Activated CD4-positive, alpha-beta T cell treated with anti-CD3 and anti-CD28 coated beads, Interleukin-2, amount 50 U/mL, for 4 hours (primary cell): ENCODE measurements around the gene NBAS.
"Not testable (repeated sequence)": the region's sequence is repeated elsewhere in the genome, so short reads cannot be mapped to it uniquely, and the experiment has no call there.

ENCODE experiments used
- DNase-seq, 2 experiments: peaks; one replicate each; pipeline ENCODE4 v3.0.0-alpha.2; 2020

The NBAS gene

DNA sequence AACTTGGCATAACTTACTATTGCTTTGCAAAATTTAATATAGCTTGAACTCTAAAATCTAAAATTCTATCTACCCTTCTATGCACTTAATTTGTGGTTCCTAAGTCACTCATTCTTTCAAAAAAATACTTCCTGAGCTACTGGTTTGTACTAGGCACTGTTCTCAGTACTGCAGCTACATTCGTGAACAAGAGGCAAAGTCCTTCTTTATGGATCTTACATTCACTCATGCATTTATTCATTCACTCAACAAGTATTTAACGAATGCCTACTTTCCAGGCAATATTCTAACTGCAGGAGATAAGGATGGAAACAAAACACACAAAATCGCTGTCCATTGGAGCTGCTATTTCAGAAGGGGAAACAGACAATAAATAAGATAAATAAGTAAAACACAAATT is 104.8 kb downstream of the NBAS start:
- DNase-seq = no peak

DNA sequence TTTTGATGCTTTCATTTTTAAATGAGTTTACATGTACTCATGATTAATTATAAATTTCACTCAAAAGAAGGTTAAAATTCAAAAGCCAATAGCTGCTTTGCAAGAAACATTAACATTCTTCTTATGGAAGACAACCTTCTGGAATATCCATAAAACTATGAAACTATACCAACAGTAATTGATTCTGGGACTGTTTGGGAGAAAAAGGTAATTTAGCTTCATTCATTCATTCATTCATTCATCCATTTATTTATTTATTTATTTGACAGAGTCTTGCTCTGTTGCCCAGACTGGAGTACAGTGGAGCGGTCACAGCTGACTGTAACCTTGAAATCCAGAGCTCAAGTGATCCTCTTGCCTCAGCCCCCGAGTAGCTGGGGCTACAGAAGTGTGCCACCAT is 110.3 kb downstream of the NBAS start:
- no peak for DNase-seq

DNA sequence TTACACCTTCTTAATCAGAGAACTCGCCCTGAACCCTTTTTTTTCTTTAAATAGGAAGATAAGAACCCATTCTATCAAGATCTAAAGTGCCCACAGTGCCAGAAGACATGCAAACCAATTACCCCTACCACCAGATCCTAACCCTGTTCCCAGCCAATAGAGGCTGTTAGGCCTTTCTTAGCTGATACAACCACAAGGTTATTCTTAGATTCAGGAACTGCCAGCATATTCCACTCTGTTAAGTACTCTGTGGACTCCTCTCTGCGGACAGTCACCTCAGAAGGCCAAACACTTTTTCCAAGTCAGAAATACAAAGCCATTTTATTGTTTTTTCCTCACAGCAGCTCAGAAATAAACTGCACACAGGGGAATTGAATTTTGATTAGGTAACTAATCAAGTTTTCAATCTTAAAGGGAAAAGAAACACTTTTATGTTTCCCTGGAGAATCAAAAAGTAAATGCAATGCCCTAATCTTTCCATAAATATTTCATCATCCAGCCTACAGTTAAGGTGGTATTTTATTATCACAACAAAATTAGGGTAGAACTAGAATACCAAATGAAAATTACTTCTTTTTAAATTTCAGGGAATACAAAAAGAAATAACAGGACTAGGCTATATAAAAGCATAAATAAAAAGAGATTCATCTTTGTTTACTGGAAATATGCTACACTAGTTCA is 111.4 kb downstream of the NBAS start:
- no peak for DNase-seq

DNA sequence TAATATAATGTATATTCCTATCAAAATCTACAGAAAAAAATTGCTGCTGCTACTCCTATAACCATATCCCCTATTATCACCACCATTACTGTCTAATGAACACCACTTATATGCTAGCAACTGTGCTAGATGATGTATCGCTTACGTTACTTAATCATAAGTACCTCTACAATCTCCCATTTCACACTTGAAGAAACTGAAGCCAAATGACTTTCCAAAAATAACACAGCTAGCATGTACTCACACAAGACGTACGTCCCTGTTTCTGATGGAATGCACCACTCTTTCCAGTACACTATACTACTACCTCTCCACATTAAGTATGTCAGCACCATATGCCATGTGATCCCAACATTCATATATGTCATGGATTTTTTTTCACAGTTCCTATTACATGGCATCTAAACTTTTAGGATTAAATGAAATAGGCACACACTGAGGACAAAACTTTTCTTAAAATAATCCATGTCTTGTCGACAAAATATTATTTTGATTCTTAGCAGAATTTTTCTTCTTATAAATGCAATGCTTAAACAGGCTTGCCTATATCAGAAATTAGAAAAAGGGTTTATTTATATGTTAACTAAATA is 112.8 kb downstream of the NBAS start:
- DNase-seq = no peak

DNA sequence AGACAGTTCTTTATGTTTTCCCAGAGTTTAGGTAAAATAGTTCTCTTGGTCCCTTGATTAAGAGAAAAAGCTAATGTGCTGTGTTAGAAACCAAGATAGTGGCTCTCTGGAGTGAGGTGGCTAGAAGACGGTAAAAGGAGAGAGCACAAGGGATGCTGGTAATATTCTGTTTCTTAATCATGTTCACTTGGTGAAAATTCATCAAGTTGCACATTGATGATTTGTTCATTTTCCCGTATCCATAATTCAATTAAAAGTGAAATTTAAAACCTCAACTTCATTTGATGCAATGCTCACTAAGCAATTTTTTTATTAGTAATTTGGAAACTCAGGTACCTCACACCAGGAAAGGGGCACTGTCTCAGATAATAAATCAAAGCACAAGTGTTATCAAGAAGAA is 113.8 kb downstream of the NBAS start:
- DNase-seq = no peak

DNA sequence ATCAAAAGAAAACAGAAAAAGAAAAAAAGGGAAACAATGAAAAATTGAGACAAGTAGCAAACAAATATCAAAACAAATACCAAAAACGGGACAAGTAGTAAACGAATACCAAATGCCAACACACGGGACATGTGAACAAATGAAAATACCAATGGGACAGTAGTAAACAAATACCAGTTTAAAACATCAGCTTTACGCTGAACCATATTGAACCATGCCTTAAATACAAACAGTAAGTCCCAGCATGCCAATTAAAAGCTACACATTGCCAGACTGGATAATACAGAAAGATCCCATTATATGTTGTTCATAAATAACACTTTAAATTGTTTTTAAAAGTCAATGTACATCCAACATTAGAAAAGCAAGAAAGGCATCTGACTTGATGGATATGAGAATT is 114.2 kb downstream of the NBAS start:
- DNase-seq = no peak

DNA sequence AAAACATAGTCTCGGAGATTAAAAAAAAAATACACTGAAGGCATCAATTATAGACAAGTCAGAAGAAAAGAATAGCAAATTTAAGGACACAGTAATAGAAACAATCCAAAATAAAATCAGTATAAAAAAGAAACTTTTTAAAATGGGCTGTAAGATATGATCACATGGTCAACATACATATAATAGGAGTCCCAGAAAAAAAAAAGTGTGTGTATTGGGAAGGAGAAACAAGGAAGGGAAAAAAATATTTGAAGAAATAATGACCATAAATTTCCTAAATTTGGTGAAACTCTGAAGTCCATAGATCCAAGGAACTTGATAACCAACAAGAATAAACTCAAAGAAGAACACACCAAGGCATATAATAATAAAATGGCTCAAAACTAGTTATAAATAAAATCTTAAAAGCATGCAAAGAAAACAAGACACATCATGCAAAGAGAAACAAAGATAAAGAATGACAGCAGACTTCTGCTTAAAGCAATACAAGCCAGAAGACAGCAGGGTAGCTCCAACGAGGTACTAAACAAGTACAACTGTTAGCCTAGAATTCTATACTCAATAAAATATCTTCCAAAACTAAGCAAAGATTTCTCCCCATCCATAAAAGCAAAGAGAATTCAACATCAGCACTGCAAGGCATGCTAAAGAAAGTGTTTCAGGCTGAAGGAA is 115.1 kb downstream of the NBAS start:
- DNase-seq = no peak

DNA sequence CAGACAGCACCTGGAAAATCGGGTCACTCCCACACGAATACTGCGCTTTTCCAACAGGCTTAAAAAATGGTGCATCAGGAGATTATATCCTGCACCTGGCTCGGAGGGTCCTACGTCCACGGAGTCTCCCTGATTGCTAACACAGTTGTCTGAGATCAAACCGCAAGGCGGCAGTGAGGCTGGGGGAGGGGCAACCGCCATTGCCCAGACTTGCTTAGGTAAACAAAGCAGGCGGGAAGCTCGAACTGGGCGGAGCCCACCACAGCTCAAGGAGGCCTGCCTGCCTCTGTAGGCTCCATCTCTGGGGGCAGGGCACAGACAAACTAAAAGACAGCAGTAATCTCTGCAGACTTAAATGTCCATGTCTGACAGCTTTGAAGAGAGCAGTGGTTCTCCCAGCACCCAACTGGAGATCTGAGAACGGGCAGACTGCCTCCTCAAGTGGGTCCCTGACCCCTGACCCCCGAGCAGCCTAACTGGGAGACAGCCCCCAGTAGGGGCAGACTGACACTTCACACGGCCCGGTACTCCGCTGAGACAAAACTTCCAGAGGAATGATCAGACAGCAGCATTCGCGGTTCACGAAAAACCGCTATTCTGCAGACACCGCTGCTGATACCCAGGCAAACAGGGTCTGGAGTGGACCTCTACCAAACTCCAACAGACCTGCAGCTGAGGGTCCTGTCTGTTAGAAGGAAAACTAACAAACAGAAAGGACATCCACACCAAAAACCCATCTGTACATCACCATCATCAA is 121.2 kb downstream of the NBAS start:
- not testable (repeated sequence) for DNase-seq

DNA sequence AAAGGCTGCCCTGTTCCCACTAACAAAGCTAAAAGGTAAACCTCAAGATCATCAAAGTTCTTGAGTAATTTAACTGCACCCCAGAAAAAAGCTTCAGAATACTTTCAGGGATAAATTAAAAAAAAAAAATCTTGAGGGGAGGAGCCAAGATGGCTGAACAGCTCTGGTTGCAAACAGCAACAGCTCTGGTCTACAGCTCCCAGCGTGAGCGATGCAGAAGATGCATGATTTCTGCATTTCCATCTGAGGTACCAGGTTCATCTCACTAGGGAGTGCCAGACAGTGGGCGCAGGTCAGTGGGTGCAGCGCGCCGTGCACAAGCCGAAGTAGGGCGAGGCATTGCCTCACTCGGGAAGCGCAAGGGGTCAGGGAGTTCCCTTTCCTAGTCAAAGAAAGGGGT is 121.8 kb downstream of the NBAS start:
- not testable (repeated sequence) for DNase-seq

DNA sequence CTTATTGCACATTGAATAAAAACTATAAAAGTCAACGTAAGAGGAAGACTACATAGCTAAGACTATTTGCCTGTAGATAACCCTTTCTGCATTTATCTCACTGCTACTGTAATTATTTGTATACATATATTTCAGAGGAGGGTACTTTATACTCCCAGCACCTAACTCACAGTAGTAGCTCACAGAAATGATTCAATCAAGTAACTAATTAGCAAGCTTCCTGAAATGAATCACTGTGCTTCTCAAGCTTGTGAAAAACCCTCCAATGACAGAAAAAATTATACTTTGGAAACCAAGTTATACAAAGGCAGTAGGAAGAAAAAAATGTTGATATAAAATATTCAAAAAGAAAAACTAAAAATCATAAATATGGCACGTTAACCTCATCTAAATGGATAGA is 124.9 kb downstream of the NBAS start:
- DNase-seq = no peak

DNA sequence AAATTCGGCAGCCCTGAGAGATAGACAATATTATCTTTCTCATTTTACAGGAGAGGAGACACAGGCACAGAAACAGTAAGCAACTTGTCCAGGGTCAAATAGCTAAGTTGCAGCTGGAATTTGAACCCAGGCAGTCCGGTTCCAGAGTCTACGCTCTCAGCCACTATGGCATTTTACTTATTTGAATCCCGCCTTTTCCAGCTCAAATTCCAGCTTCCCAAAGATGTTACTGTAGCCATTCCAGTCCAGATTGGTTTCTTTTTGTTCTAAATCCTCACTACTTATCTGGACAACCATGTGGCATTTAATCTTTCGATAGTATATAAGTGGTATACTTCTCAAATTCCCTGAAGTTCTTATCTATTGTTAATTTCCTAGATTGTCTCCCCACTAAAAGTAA is 125.7 kb downstream of the NBAS start:
- no peak for DNase-seq

DNA sequence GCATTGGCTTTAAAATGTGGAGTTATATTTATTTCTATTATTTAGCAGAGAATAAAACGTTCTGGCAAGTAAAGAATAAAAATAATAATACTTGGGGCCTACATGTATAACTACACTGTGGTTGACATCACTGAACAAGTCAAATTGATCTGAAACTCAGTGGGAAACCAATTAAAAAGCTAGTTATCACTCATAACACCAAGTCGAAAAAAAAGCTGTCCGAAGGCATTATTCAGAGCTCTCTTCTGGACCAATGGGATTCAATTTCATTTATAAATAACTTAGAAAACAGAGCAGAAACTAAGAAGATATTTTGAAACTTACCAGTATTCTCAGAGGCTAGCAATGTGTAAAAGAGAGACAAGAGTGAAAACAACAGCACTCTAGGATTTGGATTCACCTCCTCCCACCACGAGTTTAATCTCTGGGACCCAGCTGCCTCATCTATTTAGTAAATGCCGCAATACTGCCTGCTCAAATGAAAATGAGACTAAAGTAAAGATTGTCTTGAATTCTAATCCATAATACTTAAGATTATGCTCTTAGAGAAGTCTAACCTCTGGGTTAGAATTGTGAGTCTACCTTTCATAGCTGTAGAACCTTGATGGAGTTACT is 128.4 kb downstream of the NBAS start:
- no peak for DNase-seq

DNA sequence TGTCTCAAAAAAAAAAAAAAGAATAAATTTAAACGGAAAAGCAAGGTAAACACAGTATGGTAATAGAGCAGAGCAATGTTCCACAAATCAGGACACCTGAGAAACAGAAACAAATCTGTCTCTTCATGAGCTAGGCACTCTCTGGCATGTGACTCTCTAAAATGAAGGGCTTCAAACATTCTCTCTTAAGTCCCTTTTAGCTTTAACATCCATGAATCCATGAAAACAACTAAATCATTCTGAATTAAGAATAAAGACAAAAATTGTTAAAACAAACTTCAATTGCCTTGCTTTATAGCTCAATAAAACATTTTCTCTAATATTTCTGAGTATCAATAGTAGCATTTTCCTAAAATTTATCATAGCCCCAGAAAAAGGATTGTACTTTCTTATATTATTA is 132.1 kb downstream of the NBAS start:
- DNase-seq = no peak

DNA sequence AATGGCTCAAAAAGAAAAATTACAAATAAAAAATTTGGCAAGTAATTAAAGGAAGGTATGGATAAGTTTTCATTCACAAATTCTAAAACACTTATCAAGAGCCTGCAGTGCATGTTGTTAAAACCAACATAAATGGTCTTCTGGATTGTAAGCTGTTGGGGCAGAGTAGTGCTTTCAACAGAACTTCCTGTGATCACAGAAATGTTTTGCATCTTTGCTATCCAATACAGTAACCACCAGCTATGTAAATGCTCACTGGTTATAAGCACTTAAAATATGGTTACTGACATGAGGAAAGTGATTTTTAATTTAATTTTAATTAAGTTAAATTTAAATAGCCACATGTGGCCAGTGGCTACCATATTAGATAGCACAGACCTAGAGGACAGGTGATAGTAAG is 133.1 kb downstream of the NBAS start:
- no peak for DNase-seq

DNA sequence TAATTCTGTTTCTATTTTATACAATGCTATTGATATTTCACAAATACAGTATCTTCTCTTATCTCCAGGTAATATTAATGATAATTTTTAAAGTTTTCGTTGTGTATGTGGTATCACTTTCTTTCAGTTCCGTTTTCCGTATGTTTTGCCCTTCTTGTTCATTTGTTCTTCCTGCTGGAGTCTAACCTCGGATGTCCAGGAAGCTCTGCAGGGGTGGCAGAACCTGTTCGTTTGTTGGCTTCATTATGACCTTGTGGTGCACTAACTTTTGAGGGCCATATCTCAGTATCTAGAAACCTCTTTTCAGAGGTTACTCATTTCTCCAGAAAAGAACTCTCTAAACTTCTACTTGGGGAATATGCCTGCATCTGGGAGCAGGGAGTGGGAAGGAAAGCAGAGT is 134.5 kb downstream of the NBAS start:
- no peak for DNase-seq

DNA sequence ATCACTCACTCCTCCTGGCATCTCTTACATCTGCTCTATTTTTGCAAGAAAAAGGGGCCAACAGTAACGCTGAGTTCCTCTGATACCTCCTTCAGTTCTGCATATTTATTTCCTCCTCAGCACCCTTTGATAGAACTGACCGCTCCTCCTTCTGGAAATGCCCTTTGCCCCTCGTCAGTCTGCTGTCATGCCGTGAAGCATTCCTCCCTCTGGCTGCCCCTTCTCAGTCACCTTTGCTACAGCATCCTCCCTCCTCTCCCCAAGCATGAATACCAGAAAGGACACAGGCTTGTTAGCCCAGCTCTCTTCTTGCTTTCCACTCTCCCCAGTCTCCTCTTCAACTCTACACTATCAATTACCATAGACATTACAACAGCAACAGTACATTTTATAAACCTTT is 135.4 kb downstream of the NBAS start:
- no peak for DNase-seq

DNA sequence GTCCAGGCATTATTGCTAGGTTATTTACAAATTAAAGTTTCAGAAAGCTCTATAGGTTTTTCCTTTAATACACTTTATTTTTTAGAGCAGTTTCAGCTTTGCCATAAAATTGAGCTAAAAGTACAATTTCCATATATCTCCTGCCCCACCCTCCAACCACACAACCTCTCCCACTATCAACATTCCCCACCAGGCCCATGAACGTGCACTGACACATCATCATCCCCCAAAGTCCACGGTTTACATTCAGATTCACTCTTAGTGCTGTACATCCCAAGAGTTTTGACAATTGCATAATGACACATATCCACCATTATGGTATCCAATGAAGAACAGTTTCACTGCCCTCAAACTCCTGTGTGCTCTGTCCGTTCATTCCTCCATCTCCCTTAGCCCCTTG is 139.4 kb downstream of the NBAS start:
- DNase-seq = no peak

DNA sequence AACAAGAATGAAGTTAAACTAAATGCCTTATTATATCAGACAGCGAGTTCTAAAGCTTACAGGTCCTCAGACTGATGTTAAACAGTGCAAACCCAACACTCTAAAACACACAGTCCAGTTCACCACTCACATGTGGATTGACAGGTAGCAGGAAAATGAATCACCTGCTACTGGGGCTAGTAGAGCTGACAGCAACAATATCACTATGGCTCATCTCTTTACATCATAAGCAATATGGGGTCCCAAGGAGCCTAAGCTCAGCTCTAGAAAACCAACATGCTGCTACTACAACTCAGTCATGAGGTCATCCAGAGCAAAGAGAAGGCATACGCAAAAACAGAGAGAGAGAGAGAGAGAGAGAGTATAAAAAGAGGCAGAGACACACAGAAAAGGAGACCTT is 145.4 kb downstream of the NBAS start:
- DNase-seq = no peak

DNA sequence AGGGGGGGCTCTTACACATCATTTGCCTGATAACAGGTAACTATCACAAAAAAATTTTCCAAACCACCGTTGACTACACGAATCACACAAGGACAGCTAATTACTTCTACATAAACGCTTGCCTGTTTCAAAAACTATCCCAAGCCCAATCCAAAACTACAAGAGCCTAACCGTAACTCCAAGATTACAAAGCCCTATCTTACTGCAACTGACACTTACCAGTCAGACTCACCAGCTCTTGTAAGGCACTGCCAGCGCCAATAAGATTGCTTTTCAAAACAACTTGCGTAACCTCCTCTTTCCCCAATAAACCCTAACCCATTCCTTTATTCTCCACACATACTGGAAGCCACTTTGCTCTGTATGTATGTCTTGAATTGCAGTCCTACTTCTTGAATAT is 148.4 kb downstream of the NBAS start:
- DNase-seq = no peak

DNA sequence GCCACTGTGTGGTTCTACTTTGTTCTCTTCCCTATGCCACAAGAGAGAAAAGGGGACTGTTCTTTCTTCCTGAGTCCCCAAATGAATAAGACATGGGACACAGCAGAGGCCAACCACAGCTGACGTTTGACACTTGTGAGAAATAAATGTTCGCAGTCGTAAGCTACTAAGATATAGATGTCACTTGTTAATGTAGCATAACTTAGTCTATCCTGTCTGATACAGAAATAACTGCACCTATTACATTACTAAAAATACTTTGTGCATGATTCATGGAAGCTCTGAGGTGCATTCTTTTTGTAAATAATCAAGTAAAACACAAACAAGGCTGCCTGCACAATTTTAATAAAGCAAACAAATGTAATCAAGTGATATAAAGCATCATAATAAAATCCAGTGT is 148.8 kb downstream of the NBAS start:
- no peak for DNase-seq

DNA sequence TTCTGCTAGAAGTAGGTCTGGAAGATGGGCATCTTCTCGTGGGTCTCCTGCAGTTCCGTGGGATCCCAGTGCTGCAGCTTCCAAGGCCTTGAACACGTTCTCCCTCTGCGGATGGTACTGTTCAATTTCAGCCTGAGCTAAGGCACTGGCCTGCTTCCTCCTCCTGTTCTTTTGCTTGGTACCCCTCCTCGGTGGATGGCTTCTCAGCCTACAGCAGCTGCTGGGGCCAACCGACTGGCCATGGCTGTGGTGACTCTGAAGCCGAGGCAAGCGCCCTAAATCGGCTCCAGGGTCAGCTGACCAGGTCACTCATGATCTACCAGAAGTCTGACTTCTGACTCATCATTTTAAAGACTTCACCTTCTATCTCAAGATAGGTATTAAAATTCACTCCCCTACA is 150.2 kb downstream of the NBAS start:
- DNase-seq = no peak

DNA sequence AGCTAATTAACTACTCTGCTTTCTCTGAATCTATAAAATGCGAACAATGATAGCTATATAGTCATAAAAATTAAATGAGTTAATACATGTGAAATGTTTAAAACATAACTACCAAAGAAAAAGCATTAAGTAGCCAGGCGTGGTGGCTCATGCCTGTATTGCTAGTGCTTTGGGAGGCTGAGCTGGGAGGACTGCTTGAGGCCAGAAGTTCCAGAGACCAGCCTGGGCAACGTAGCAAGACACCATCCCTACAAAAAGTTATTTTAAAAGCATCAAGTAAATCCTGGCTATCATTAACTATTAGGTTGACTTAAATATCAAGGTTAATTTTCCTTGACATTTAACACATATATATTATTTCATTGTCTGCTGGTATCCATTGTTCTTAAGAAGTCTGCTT is 152.4 kb downstream of the NBAS start:
- no peak for DNase-seq

DNA sequence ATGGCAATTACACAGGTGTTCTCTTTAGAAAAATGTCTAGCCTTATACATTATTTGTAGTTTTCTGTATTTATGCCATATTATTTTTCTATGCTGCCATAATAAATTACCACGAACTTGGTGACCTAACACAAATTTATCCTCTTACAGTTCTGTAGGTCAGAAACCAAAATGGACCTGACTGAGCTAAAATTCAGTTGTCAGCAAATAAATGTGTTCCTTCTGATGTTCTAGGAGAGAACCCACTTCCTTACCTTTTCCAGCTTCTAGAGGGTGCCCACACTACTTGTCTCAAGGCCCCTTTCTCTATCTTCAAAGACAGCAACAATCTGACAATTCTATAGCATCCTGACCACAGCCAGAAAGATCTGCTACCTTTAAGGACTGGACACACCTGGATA is 153.5 kb downstream of the NBAS start:
- DNase-seq = no peak

DNA sequence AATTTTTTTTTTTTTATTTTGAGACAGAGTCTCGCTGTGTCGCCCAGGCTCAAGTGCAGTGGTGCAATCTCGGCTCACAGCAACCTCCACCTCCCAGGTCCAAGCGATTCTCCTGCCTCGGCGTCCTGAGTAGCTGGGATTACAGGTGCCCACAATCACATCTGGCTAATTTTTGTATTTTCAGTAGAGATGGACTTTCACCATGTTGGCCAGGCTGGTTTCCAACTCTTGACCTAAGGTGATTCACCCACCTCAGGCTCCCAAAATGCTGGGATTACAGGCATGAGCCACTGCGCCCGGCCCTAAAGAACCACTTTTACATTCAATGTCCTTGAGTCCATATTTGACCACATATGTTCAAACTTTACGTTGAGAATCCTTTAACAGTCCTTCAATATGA is 156.6 kb downstream of the NBAS start:
- DNase-seq = not testable (repeated sequence)
